H1 (cell line): ENCODE measurements around the gene CACUL1. TPM values are rescaled to one million over a fixed set of nuclear protein-coding genes. Genes with fewer than 3 reads are reported as not detected.

Experiments used
- CTCF ChIA-PET: fragments of 300-600 bp; sonication (Branson Sonifier 250); formaldehyde crosslinking; loops from one replicate; lab custom pipeline; 2021; ENCODE audit not compliant: partially characterized antibody; lab: Charles Lee
- POLR2A ChIA-PET: fragments of 300-600 bp; sonication (Branson Sonifier 250); formaldehyde crosslinking; loops from one replicate; lab custom pipeline; 2021; ENCODE audit warnings: inconsistent platforms; ENCODE audit not compliant: partially characterized antibody; lab: Charles Lee
- DNase-seq, 2 experiments: peaks; one replicate each; pipeline versions ENCODE4 v3.0.0 to v3.0.0-alpha.2; 2010 to 2022; ENCODE audit warnings: low spot score in 2 of 2, low read depth in 1 of 2, mixed read lengths in 1 of 2
- FAIRE-seq: peaks from 2 replicates; lab custom pipeline; 2011; peaks lifted over from hg19 to GRCh38; lab: Jason Lieb, UNC
- H2AFZ ChIP-seq: 2 replicates; pipeline ENCODE4 v1.8.1; 2012; ENCODE audit warnings: low read length, inconsistent platforms
- H2AK5ac ChIP-seq: 2 replicates; pipeline ENCODE4 v1.6.1; 2013; ENCODE audit warnings: low read depth, low read length
- H2BK120ac ChIP-seq: replicated peaks from 2 replicates; pipeline ENCODE3; 2013; ENCODE audit warnings: low read depth, low read length, inconsistent platforms
- H2BK12ac ChIP-seq: 2 replicates; pipeline ENCODE4 v1.6.1; 2013; ENCODE audit warnings: low read depth, low read length
- H2BK15ac ChIP-seq: 2 replicates; pipeline ENCODE4 v1.6.1; 2013; ENCODE audit warnings: low read length
- H2BK20ac ChIP-seq: 2 replicates; pipeline ENCODE4 v1.6.1; 2013; ENCODE audit warnings: low read length
- H2BK5ac ChIP-seq: 2 replicates; pipeline ENCODE4 v1.6.1; 2013; ENCODE audit warnings: low read depth, low read length
- H3K14ac ChIP-seq: 2 replicates; pipeline ENCODE4 v1.6.1; 2013; ENCODE audit warnings: inconsistent platforms; ENCODE audit not compliant: insufficient read length
- H3K18ac ChIP-seq: 2 replicates; pipeline ENCODE4 v1.6.1; 2013; ENCODE audit warnings: low read length; ENCODE audit errors: extremely low read depth
- H3K23ac ChIP-seq: 2 replicates; pipeline ENCODE4 v1.6.1; 2013; ENCODE audit warnings: inconsistent platforms; ENCODE audit not compliant: insufficient read length
- H3K23me2 ChIP-seq: 2 replicates; pipeline ENCODE4 v1.6.1; 2013; ENCODE audit warnings: low read depth, low read length
- H3K27ac ChIP-seq: 2 replicates; pipeline ENCODE4 v1.6.1; 2011; ENCODE audit warnings: low read depth, low read length, inconsistent platforms
- H3K27me3 ChIP-seq, 4 experiments: replicated peaks in 1 of 4; 1 replicate in 1 of 4; 2 replicates in 3 of 4; pipeline versions ENCODE4 v1.6.1 to v1.8.1; 2011 to 2013; ENCODE audit warnings: low read length in 3 of 4, mild to moderate bottlenecking in 3 of 4, inconsistent platforms in 2 of 4, mixed read lengths in 2 of 4, moderate library complexity in 1 of 4; ENCODE audit not compliant: control insufficient read depth in 3 of 4, insufficient read depth in 3 of 4; ENCODE audit errors: extremely low read depth in 1 of 4
- H3K36me3 ChIP-seq, 4 experiments: 2 replicates each; pipeline versions ENCODE4 v1.6.1 to v1.8.1; 2011 to 2013; ENCODE audit warnings: mild to moderate bottlenecking in 4 of 4, low read length in 3 of 4, moderate library complexity in 2 of 4, control low read depth in 1 of 4, inconsistent platforms in 1 of 4; ENCODE audit not compliant: insufficient read depth in 4 of 4, control insufficient read depth in 2 of 4
- H3K4ac ChIP-seq: replicated peaks from 2 replicates; pipeline ENCODE3; 2013; ENCODE audit warnings: low read length, low read depth, mixed read lengths, inconsistent platforms; ENCODE audit not compliant: insufficient read length
- H3K4me1 ChIP-seq, 4 experiments: replicated peaks in 1 of 4; 1 replicate in 1 of 4; 2 replicates in 3 of 4; pipeline versions ENCODE4 v1.6.1 to v1.8.1; 2011 to 2013; ENCODE audit warnings: low read length in 3 of 4, inconsistent platforms in 2 of 4, mixed read lengths in 1 of 4; ENCODE audit not compliant: insufficient read depth in 4 of 4, control insufficient read depth in 3 of 4
- H3K4me2 ChIP-seq, 2 experiments: 2 replicates each; pipeline versions ENCODE4 v1.6.1 to v1.8.1; 2011 to 2013; ENCODE audit warnings: low read depth in 2 of 2, low read length in 2 of 2, control low read depth in 1 of 2, inconsistent platforms in 1 of 2, mild to moderate bottlenecking in 1 of 2; ENCODE audit not compliant: insufficient read depth in 1 of 2
- H3K4me3 ChIP-seq, 4 experiments: fragments of 200-600, 300-600 bp in 1 of 4; sonication (generic), shearing (Covaris generic), sonication (Bioruptor Twin) in 1 of 4; 2 replicates each; pipeline versions ENCODE4 v1.5.1 to v1.8.1; 2011 to 2016; ENCODE audit warnings: low read length in 4 of 4, low read depth in 3 of 4, control low read depth in 2 of 4, inconsistent platforms in 2 of 4, mild to moderate bottlenecking in 2 of 4, mixed read lengths in 1 of 4, moderate library complexity in 1 of 4; ENCODE audit not compliant: insufficient read depth in 2 of 4; ENCODE audit errors: extremely low read depth in 1 of 4
- H3K56ac ChIP-seq: replicated peaks from 2 replicates; pipeline ENCODE3; 2013; ENCODE audit warnings: low read depth, mild to moderate bottlenecking, mixed read lengths, low read length, inconsistent platforms; ENCODE audit not compliant: insufficient read length
- H3K79me1 ChIP-seq: 2 replicates; pipeline ENCODE4 v1.6.1; 2013; ENCODE audit warnings: low read depth, low read length, control low read depth
- H3K79me2 ChIP-seq, 2 experiments: 2 replicates each; pipeline versions ENCODE4 v1.6.1 to v1.8.1; 2012 to 2013; ENCODE audit warnings: low read length in 2 of 2, mild to moderate bottlenecking in 2 of 2, inconsistent platforms in 1 of 2; ENCODE audit not compliant: insufficient read depth in 2 of 2, control insufficient read depth in 1 of 2
- H3K9ac ChIP-seq, 4 experiments: replicated peaks in 1 of 4; 1 replicate in 1 of 4; 2 replicates in 3 of 4; pipeline versions ENCODE4 v1.6.1 to v1.8.1; 2011 to 2013; ENCODE audit warnings: low read depth in 3 of 4, low read length in 3 of 4, control low read depth in 2 of 4, mild to moderate bottlenecking in 2 of 4, moderate library complexity in 2 of 4, inconsistent platforms in 1 of 4; ENCODE audit errors: extremely low read depth in 1 of 4
- H3K9me3 ChIP-seq, 2 experiments: 2 replicates each; pipeline versions ENCODE4 v1.6.1 to v1.8.1; 2012 to 2013; ENCODE audit warnings: mild to moderate bottlenecking in 2 of 2, moderate library complexity in 2 of 2, control low read depth in 1 of 2, inconsistent platforms in 1 of 2, low read depth in 1 of 2, low read length in 1 of 2, mixed read lengths in 1 of 2; ENCODE audit not compliant: insufficient read depth in 2 of 2
- H4K20me1 ChIP-seq, 2 experiments: replicated peaks in 1 of 2; 2 replicates each; pipeline versions ENCODE3 to v1.8.1; 2011 to 2013; ENCODE audit warnings: inconsistent platforms in 2 of 2, low read length in 2 of 2, mild to moderate bottlenecking in 1 of 2; ENCODE audit not compliant: insufficient read depth in 2 of 2, control insufficient read depth in 1 of 2
- H4K5ac ChIP-seq: 2 replicates; pipeline ENCODE4 v1.6.1; 2013; ENCODE audit warnings: low read length, low read depth, mixed read lengths, inconsistent platforms; ENCODE audit not compliant: insufficient read length
- H4K8ac ChIP-seq: 2 replicates; pipeline ENCODE4 v1.8.0; 2013; ENCODE audit warnings: mild to moderate bottlenecking, moderate library complexity, low read length, inconsistent platforms; ENCODE audit not compliant: insufficient read depth; ENCODE audit errors: extremely low read depth
- H4K91ac ChIP-seq: replicated peaks from 2 replicates; pipeline ENCODE3; 2013; ENCODE audit warnings: low read length, mixed read lengths, inconsistent platforms; ENCODE audit not compliant: insufficient read length
- BACH1 ChIP-seq: IDR thresholded peaks from 2 replicates; pipeline ENCODE4 v1.6.1; 2012; ENCODE audit warnings: low read length, improper control_type of control experiment
- MAFK ChIP-seq: IDR thresholded peaks from 2 replicates; pipeline ENCODE4 v1.6.1; 2012; ENCODE audit warnings: low read depth, mild to moderate bottlenecking, improper control_type of control experiment, low read length
- POLR2AphosphoS5 ChIP-seq: IDR thresholded peaks from 2 replicates; pipeline ENCODE4 v1.6.1; 2011; ENCODE audit warnings: low read depth, low read length
- WGBS, 2 experiments: shearing (Covaris generic) in 1 of 2; methylation state at CpG; one replicate each; pipeline versions ENCODE4 v1.1.6 to v1.1.7; 2013 to 2015; ENCODE audit warnings: low lambda C conversion rate in 2 of 2, mixed read lengths in 2 of 2, inconsistent platforms in 1 of 2, low coverage in 1 of 2, missing lambda C conversion rate in 1 of 2; ENCODE audit not compliant: insufficient replicate concordance in 2 of 2, insufficient coverage in 1 of 2, insufficient read length in 1 of 2; ENCODE audit errors: extremely low coverage in 1 of 2, missing lambda C conversion rate in 1 of 2; 5-methylcytosine and 5-hydroxymethylcytosine counted together
- polyA plus RNA-seq, 7 experiments: library from polyadenylated mRNA; depleted of rRNA in 3 of 7; stranded (reverse) in 5 of 7; unstranded in 2 of 7; fragments of >200 nt in 5 of 7; fragments of 200-250 nt in 2 of 7; gene quantifications; 1 replicate in 5 of 7; 2 replicates in 1 of 7; 4 replicates in 1 of 7; pipeline versions ENCODE4 v1.2.1 to v1.2.3, GENCODE V29; 2011 to 2013; ENCODE audit warnings: missing spikeins in 2 of 7, mixed read lengths in 2 of 7
- total RNA-seq: library from RNA; stranded (reverse); fragmentation: NEBNext Ultra II Directional; extraction: Animal tissue kit (Norgen Biotek cat#: 25700); gene quantifications from 2 replicates; pipeline ENCODE4 v1.2.1, GENCODE V29; 2021

Gene CACUL1
- total and polyA plus RNA-seq, 2 of the 8 experiments (the other 6 are each of a cell fraction or from before 2014, with no cell fraction given), result 6.5 to 34.2 TPM

DNA sequence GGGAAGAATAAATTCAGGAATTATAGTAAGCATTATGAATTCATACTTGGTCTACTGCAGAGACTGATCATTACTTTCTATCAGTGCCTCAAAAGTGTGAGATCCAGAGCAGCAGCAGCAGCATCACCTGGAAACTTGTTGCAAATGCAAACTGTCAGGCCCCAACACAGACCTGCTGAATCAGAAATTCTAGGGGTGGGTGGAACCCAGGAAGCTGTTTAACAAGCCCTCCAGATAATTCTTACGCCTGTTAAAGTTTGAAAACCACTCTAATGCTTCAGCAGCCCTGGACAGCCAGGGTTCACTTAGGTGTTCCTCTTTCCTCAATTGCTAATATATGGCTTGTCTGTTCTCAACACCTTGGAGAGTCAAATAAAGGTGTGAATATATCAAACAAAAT lies 19.5 kb downstream of the CACUL1 start:
- no peak overlapping the region for H4K91ac ChIP-seq
- H3K4me1 ChIP-seq, result peaks cover 0 to 8% (median 0%) of the 10 kb centered on the region in 4 experiments; a peak in 3 of 7 replicates
- TF ChIP-seq BACH1, result 0 out of 2 replicates have a peak, but pooled peaks have one; percentile 20
- no peak for TF ChIP-seq POLR2AphosphoS5
- TF ChIP-seq MAFK, result peak; percentile 35; the same call in 1 of the 2 replicates
- H4K5ac ChIP-seq, result no peak overlapping the region
- no peak overlapping the region for H2AK5ac ChIP-seq
- DNase-seq (no peak), FAIRE-seq (peak; percentile 58)
- CTCF ChIA-PET, result interaction anchor here (0.6 to 3.4 kb wide), 11 partner anchors 9 to 167 kb away, joined by 3 to 28 read pairs (median 6); partner anchors contain the start of gene CACUL1
- H2BK120ac ChIP-seq, result no peak overlapping the region
- no peak overlapping the region for H2BK12ac ChIP-seq
- H3K18ac ChIP-seq, result no peak overlapping the region
- no peak overlapping the region for H4K8ac ChIP-seq
- H3K56ac ChIP-seq, result no peak overlapping the region
- no peak overlapping the region for H3K4ac ChIP-seq
- no peak overlapping the region for H2BK5ac ChIP-seq
- H3K36me3 ChIP-seq, result no peaks in the 10 kb centered on the region
- no peak overlapping the region for H3K23ac ChIP-seq
- peaks cover 6% of the 10 kb centered on the region for H3K79me1 ChIP-seq
- peaks cover 13 to 21% of the 10 kb centered on the region in 2 experiments for H4K20me1 ChIP-seq
- H3K23me2 ChIP-seq, result no peaks in the 10 kb centered on the region
- no peak overlapping the region for H3K4me3 ChIP-seq
- 100% methylated on average over 1 of the region's 1 CpG; no CpG with 5 or more reads in 1 of the 2 experiments for WGBS, 2 experiments
- no peak overlapping the region for H2BK15ac ChIP-seq
- H3K27me3 ChIP-seq, result no peaks in the 10 kb centered on the region
- no peak overlapping the region for H3K14ac ChIP-seq
- no peak overlapping the region for H3K27ac ChIP-seq
- no peaks in the 10 kb centered on the region for H3K9me3 ChIP-seq
- H3K79me2 ChIP-seq, result peaks cover 21 to 100% of the 10 kb centered on the region in 2 experiments
- no peak overlapping the region for H2AFZ ChIP-seq
- H3K9ac ChIP-seq, result no peak overlapping the region
- POLR2A ChIA-PET, result interaction anchor here (1.2 to 2.0 kb wide), 2 partner anchors 19 to 295 kb away, joined by 3 to 13 read pairs; partner anchors contain the start of gene CACUL1
- H3K4me2 ChIP-seq, result no peak overlapping the region
- no peak overlapping the region for H2BK20ac ChIP-seq
